Stimulated activated CD4-positive, alpha-beta T cell treated with anti-CD3 and anti-CD28 coated beads, Interleukin-15, amount 100 ng/mL, for 1 hour (primary cell): ENCODE results near the gene IL36RN.
"Not testable (repeated sequence)": the region's sequence is repeated elsewhere in the genome, so short reads cannot be mapped to it uniquely, and the experiment has no call there.

Experiments used
- DNase-seq, 2 donors: peaks; one replicate each; pipeline ENCODE4 v3.0.0-alpha.2; 2020; ENCODE audit warnings: low read depth in 1 of 2, low spot score in 1 of 2

Gene IL36RN

GRCh38 chr2:113073325-113073834, 14.4 kb downstream of the IL36RN start:
- no peak for DNase-seq

- DNase-seq, result no peak
These were observed 16.0 kb downstream of the IL36RN start for GRCh38 chr2:113075030-113075429.

- DNase-seq, result no peak
These were observed 16.6 kb downstream of the IL36RN start for GRCh38 chr2:113075600-113075999.

GRCh38 chr2:113076954-113077669, 18.1 kb downstream of the IL36RN start:
- DNase-seq, result no peak

GRCh38 chr2:113077921-113078320, 18.9 kb downstream of the IL36RN start:
- DNase-seq, result no peak

GRCh38 chr2:113078350-113078839, 19.4 kb downstream of the IL36RN start:
- DNase-seq, result no peak

GRCh38 chr2:113079131-113079530, 20.1 kb downstream of the IL36RN start:
- DNase-seq, result no peak

GRCh38 chr2:113080134-113080533, 21.1 kb downstream of the IL36RN start:
- DNase-seq, result peak in 1 of 2 donors; percentile 48

GRCh38 chr2:113081488-113082210, 22.7 kb downstream of the IL36RN start:
- no peak for DNase-seq

- DNase-seq, result no peak
These were observed 24.3 kb downstream of the IL36RN start for GRCh38 chr2:113083296-113083695.

GRCh38 chr2:113084249-113085000, 25.4 kb downstream of the IL36RN start:
- no peak for DNase-seq

GRCh38 chr2:113085542-113085941, 26.5 kb downstream of the IL36RN start:
- no peak for DNase-seq

- DNase-seq, result no peak
These were observed 29.4 kb downstream of the IL36RN start for GRCh38 chr2:113088213-113088992.

GRCh38 chr2:113089916-113090315, 30.9 kb downstream of the IL36RN start:
- DNase-seq, result no peak

GRCh38 chr2:113091231-113091896, 32.4 kb downstream of the IL36RN start:
- no peak for DNase-seq

GRCh38 chr2:113092864-113093612, 34.0 kb downstream of the IL36RN start:
- DNase-seq, result no peak

- no peak for DNase-seq
These were observed 34.6 kb downstream of the IL36RN start for GRCh38 chr2:113093613-113093977.

GRCh38 chr2:113096306-113096705, 37.3 kb downstream of the IL36RN start:
- not testable (repeated sequence) for DNase-seq

- DNase-seq, result not testable (repeated sequence)
These were observed 38.0 kb downstream of the IL36RN start for GRCh38 chr2:113096842-113097618.
